K562 (cell line): ENCODE results near the gene OR14A16. TPM values are rescaled to one million over a fixed set of nuclear protein-coding genes. Genes with fewer than 3 reads are reported as not detected.

Experiments used
- BCOR ChIP-seq: fragments of 450-650 bp; IDR thresholded peaks from 2 replicates; pipeline ENCODE4 v1.6.1; 2016
- CBX2 ChIP-seq: fragments of 200-600 bp; sonication (generic); IDR thresholded peaks from one replicate; pipeline ENCODE4 v1.6.1; 2012; ENCODE audit warnings: mild to moderate bottlenecking, low read length, inconsistent platforms; ENCODE audit not compliant: insufficient read depth, poor library complexity, severe bottlenecking
- CCAR2 ChIP-seq: fragments of 200-400 bp; formaldehyde crosslinking; IDR thresholded peaks from 2 replicates; pipeline ENCODE4 v1.6.1; 2017; ENCODE audit warnings: mild to moderate bottlenecking, low read depth, low read length
- FOXM1 ChIP-seq, 2 experiments: fragments of 450-650 bp in 1 of 2; sonication (generic) in 1 of 2; formaldehyde crosslinking in 1 of 2; IDR thresholded peaks; 2 replicates each; pipeline versions ENCODE4 v1.6.1 to v1.9.0; 2017 to 2022; ENCODE audit warnings: low read depth in 2 of 2, mild to moderate bottlenecking in 2 of 2, missing genetic modification reagents in 1 of 2, moderate library complexity in 1 of 2
- HMG20B ChIP-seq: fragments of 250-450 bp; sonication (Bioruptor Pico); IDR thresholded peaks from 2 replicates; pipeline ENCODE4 v1.5.0; 2021; ENCODE audit warnings: mild to moderate bottlenecking
- HNRNPK ChIP-seq: fragments of 200-400 bp; formaldehyde crosslinking; IDR thresholded peaks from one replicate; pipeline ENCODE4 v1.6.1; 2018; ENCODE audit warnings: mild to moderate bottlenecking, low read depth, low read length; ENCODE audit not compliant: poor library complexity, severe bottlenecking
- JUND ChIP-seq, 2 experiments: IDR thresholded peaks; 2 replicates in 1 of 2; 3 replicates in 1 of 2; pipeline ENCODE4 v1.6.1; 2011; ENCODE audit warnings: borderline replicate concordance in 2 of 2, low read depth in 2 of 2, low read length in 2 of 2, improper control_type of control experiment in 1 of 2, missing biosample characterization in 1 of 2, missing genetic modification characterization in 1 of 2, missing genetic modification reagents in 1 of 2
- MAFK ChIP-seq: IDR thresholded peaks from 2 replicates; pipeline ENCODE4 v1.6.1; 2011; ENCODE audit warnings: low read length, improper control_type of control experiment
- MEIS2 ChIP-seq: fragments of 450-650 bp; IDR thresholded peaks from 2 replicates; pipeline ENCODE4 v1.6.1; 2014; ENCODE audit warnings: mild to moderate bottlenecking; ENCODE audit not compliant: partially characterized antibody
- RAD21 ChIP-seq, 2 experiments: fragments of 250-450 bp in 1 of 2; fragments of 450-650 bp in 1 of 2; sonication (Bioruptor Pico) in 1 of 2; formaldehyde crosslinking in 1 of 2; IDR thresholded peaks in 1 of 2; conservative IDR thresholded peaks in 1 of 2; 2 replicates each; pipeline versions ENCODE4 v1.4.0 to v1.8.0; 2020 to 2022; ENCODE audit warnings: mild to moderate bottlenecking in 2 of 2, moderate library complexity in 1 of 2
- RCOR1 ChIP-seq, 2 experiments: IDR thresholded peaks; 2 replicates each; pipeline ENCODE4 v1.6.1; 2012; ENCODE audit warnings: low read depth in 2 of 2, low read length in 2 of 2, borderline replicate concordance in 1 of 2, improper control_type of control experiment in 1 of 2
- SMAD2 ChIP-seq: fragments of 150-350 bp; IDR thresholded peaks from 2 replicates; pipeline ENCODE4 v1.6.1; 2014; ENCODE audit warnings: low read depth, mild to moderate bottlenecking, low read length
- SUPT5H ChIP-seq: fragments of 450-650 bp; IDR thresholded peaks from 2 replicates; pipeline ENCODE4 v1.6.1; 2016
- TAF9B ChIP-seq: fragments of 450-650 bp; IDR thresholded peaks from 2 replicates; pipeline ENCODE4 v1.6.1; 2018; ENCODE audit warnings: mild to moderate bottlenecking; ENCODE audit not compliant: partially characterized antibody
- TAL1 ChIP-seq: fragments of 450-650 bp; IDR thresholded peaks from 2 replicates; pipeline ENCODE4 v1.6.1; 2016; ENCODE audit warnings: mild to moderate bottlenecking
- THRAP3 ChIP-seq: fragments of 450-650 bp; IDR thresholded peaks from 2 replicates; pipeline ENCODE4 v1.6.1; 2016; ENCODE audit warnings: mild to moderate bottlenecking, inconsistent platforms, borderline replicate concordance
- XRCC4 ChIP-seq: IDR thresholded peaks from one replicate; pipeline ENCODE4 v1.6.1; 2011; ENCODE audit not compliant: insufficient read depth, insufficient read length; ENCODE audit errors: extremely low read depth
- YY1 ChIP-seq, 3 experiments: IDR thresholded peaks; 2 replicates each; pipeline ENCODE4 v1.6.1; 2011; ENCODE audit warnings: low read length in 2 of 3, mild to moderate bottlenecking in 2 of 3, moderate library complexity in 2 of 3, borderline replicate concordance in 1 of 3, control low read depth in 1 of 3, low read depth in 1 of 3; ENCODE audit not compliant: insufficient read depth in 3 of 3, insufficient replicate concordance in 2 of 3, control insufficient read depth in 1 of 3, insufficient read length in 1 of 3; ENCODE audit errors: extremely low read depth in 1 of 3
- ZC3H4 ChIP-seq: sonication (generic); formaldehyde crosslinking; IDR thresholded peaks from 2 replicates; pipeline ENCODE4 v1.9.0; 2021; ENCODE audit warnings: missing genetic modification reagents, borderline replicate concordance
- ZNF445 ChIP-seq: fragments of 250-450 bp; sonication (Bioruptor Pico); IDR thresholded peaks from 2 replicates; pipeline ENCODE4 v1.4.0; 2020; ENCODE audit warnings: low read depth, mild to moderate bottlenecking, moderate library complexity
- ZNF707 ChIP-seq: fragments of 250-450 bp; sonication (Bioruptor Pico); conservative IDR thresholded peaks from 2 replicates; pipeline ENCODE4 v1.8.0; 2022; ENCODE audit warnings: inconsistent platforms, mild to moderate bottlenecking, moderate library complexity
- polyA plus RNA-seq, 8 experiments: library from polyadenylated mRNA; depleted of rRNA in 4 of 8; stranded (reverse) in 5 of 8; unstranded in 3 of 8; fragments of >200 nt; fragmentation: Nextera tagmentation in 2 of 8; fragmentation: Illumina TruSeq in 1 of 8; extraction: Ambion mirVana in 2 of 8; extraction: Trizol in 1 of 8; gene quantifications; 2 replicates each; pipeline versions ENCODE4 v1.2.1 to v1.2.3, GENCODE V29; 2011 to 2014; ENCODE audit warnings: inconsistent platforms in 1 of 8, missing spikeins in 1 of 8
- total RNA-seq, 7 experiments: library from RNA; depleted of rRNA in 6 of 7; stranded (reverse); fragments of >200 nt in 6 of 7; fragmentation: Illumina TruSeq in 2 of 7; extraction: Trizol in 2 of 7; gene quantifications; 2 replicates each; pipeline versions ENCODE4 v1.2.1 to v1.2.3, GENCODE V29; 2011 to 2021; ENCODE audit warnings: low replicate concordance in 1 of 7
- TF ChIP-seq, protein P1 (sequence below), 2 experiments: fragments of 450-650 bp in 1 of 2; sonication (generic) in 1 of 2; formaldehyde crosslinking; conservative IDR thresholded peaks; 2 replicates each; pipeline versions ENCODE4 v1.4.0 to v1.8.1; 2020 to 2022; ENCODE audit warnings: mild to moderate bottlenecking in 1 of 2, missing genetic modification reagents in 1 of 2
- TF ChIP-seq, protein P2 (sequence below): sonication (generic); formaldehyde crosslinking; IDR thresholded peaks from 2 replicates; pipeline ENCODE4 v1.8.0; 2023; ENCODE audit warnings: mild to moderate bottlenecking, missing genetic modification reagents
- TF ChIP-seq, protein P3 (sequence below): conservative IDR thresholded peaks from 2 replicates; pipeline ENCODE4 v1.6.1; 2011; ENCODE audit warnings: low read depth, mild to moderate bottlenecking, low read length; ENCODE audit not compliant: control insufficient read depth

OR14A16 gene
- total and polyA plus RNA-seq, 9 of the 15 experiments (the other 6 are each of a cell fraction or from before 2014, with no cell fraction given), result not detected

DNA sequence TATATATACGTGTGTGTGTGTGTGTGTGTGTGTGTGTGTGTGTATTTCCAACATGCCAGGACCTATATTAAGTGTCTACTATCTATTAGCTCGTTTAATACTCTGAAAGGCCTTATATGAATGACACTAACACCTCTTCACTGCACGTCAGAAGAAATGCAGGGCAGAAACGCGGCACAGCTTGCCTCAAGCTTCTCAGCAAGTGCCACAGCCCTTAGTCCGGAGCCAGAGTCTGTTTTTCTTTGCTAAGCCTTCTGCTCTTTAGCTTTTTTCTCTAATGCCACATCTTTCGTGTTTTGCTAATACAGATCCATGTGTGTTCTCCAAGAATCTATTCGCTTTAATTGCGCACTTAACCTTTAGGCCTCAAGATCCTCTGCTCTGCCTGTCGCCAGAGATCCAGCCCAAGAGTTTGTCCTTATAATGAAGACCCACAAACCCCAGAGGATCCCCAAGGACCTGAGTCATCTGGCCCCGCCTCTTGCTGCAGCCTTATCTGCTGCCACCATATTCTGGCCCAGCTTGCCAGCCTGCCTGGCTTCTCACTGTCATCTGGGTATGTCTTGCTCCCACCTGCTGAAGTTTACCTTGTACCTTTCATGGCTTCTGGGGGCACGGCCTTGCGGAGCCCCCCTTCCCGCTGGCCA, 31.1 kb upstream of the OR14A16 start (continued):
- peak; percentile 90 for TF ChIP-seq JUND (IDR thresholded peaks at IDR 0.05; ENCODE audit: borderline replicate concordance, low read depth, low read length)
- TF ChIP-seq JUND (tag; IDR thresholded peaks at IDR 0.05; ENCODE audit: borderline replicate concordance, low read depth, low read length), result peak; percentile 83; the same call in 2 of the 3 replicates
- TF ChIP-seq CBX2, result no peak
- no peak for TF ChIP-seq THRAP3
- TF ChIP-seq, protein P1, sequence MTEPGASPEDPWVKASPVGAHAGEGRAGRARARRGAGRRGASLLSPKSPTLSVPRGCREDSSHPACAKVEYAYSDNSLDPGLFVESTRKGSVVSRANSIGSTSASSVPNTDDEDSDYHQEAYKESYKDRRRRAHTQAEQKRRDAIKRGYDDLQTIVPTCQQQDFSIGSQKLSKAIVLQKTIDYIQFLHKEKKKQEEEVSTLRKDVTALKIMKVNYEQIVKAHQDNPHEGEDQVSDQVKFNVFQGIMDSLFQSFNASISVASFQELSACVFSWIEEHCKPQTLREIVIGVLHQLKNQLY (CRISPR knock-in tag; conservative IDR thresholded peaks at IDR 0.05), result no peak
- TF ChIP-seq, protein P2, sequence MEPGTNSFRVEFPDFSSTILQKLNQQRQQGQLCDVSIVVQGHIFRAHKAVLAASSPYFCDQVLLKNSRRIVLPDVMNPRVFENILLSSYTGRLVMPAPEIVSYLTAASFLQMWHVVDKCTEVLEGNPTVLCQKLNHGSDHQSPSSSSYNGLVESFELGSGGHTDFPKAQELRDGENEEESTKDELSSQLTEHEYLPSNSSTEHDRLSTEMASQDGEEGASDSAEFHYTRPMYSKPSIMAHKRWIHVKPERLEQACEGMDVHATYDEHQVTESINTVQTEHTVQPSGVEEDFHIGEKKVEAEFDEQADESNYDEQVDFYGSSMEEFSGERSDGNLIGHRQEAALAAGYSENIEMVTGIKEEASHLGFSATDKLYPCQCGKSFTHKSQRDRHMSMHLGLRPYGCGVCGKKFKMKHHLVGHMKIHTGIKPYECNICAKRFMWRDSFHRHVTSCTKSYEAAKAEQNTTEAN (CRISPR knock-in tag), result no peak
- TF ChIP-seq TAL1, result peak; percentile 87
- TF ChIP-seq ZNF445 (CRISPR knock-in tag), result no peak
- peak; percentile 16 to 75 (median 38) for TF ChIP-seq YY1 (IDR thresholded peaks at IDR 0.05; ENCODE audit: borderline replicate concordance in 1 of 3, control insufficient read depth in 1 of 3, extremely low read depth in 1 of 3, insufficient read depth in 3 of 3, insufficient read length in 1 of 3, insufficient replicate concordance in 2 of 3, low read depth in 1 of 3, low read length in 2 of 3)
- TF ChIP-seq BCOR, result peak; percentile 48; the same call in 1 of the 2 replicates
- no peak for TF ChIP-seq ZC3H4 (CRISPR knock-in tag)
- no peak for TF ChIP-seq HMG20B (CRISPR knock-in tag)
- no peak for TF ChIP-seq HNRNPK
- TF ChIP-seq CCAR2, result no peak
- 0 out of 2 replicates have a peak, but pooled peaks have one; percentile 45 for TF ChIP-seq SUPT5H
- no peak; the same call in 1 of the 2 replicates for TF ChIP-seq ZNF707
- no peak for TF ChIP-seq TAF9B
- TF ChIP-seq MAFK, result peak; percentile 82
- TF ChIP-seq RCOR1 (IDR thresholded peaks at IDR 0.05; ENCODE audit: borderline replicate concordance in 1 of 2, low read depth in 2 of 2, low read length in 2 of 2), result peak; percentile 40 to 73; a peak in 3 of 4 replicates
- peak; percentile 54; the same call in 1 of the 2 replicates for TF ChIP-seq FOXM1 (IDR thresholded peaks at IDR 0.05; ENCODE audit: low read depth)
- no peak for TF ChIP-seq FOXM1 (CRISPR knock-in tag; IDR thresholded peaks at IDR 0.05; ENCODE audit: low read depth)
- TF ChIP-seq RAD21 (CRISPR knock-in tag; conservative IDR thresholded peaks at IDR 0.05 in 1 of 2, IDR thresholded peaks at IDR 0.05 in 1 of 2), result 0 out of 4 replicates have a peak, but pooled peaks have one; percentile 1 to 6
- no peak for TF ChIP-seq XRCC4
- TF ChIP-seq MEIS2, result no peak
- TF ChIP-seq, protein P3, sequence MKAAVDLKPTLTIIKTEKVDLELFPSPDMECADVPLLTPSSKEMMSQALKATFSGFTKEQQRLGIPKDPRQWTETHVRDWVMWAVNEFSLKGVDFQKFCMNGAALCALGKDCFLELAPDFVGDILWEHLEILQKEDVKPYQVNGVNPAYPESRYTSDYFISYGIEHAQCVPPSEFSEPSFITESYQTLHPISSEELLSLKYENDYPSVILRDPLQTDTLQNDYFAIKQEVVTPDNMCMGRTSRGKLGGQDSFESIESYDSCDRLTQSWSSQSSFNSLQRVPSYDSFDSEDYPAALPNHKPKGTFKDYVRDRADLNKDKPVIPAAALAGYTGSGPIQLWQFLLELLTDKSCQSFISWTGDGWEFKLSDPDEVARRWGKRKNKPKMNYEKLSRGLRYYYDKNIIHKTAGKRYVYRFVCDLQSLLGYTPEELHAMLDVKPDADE, result no peak
- TF ChIP-seq SMAD2, result no peak
